Panc1 (cell line): ENCODE results near the gene BLNK.

Experiments
- TF ChIP-seq, protein P1 (sequence below): fragments of 450-650 bp; IDR thresholded peaks from 2 replicates; pipeline ENCODE4 v1.5.1; 2017; ENCODE audit warnings: mild to moderate bottlenecking
- TF ChIP-seq, protein P2 (sequence below), 2 experiments: IDR thresholded peaks; 2 replicates each; pipeline ENCODE4 v1.6.1; 2011 to 2012; ENCODE audit warnings: low read depth in 2 of 2, control low read depth in 1 of 2, low read length in 1 of 2, mild to moderate bottlenecking in 1 of 2, moderate library complexity in 1 of 2; ENCODE audit not compliant: insufficient read depth in 1 of 2

DNA sequence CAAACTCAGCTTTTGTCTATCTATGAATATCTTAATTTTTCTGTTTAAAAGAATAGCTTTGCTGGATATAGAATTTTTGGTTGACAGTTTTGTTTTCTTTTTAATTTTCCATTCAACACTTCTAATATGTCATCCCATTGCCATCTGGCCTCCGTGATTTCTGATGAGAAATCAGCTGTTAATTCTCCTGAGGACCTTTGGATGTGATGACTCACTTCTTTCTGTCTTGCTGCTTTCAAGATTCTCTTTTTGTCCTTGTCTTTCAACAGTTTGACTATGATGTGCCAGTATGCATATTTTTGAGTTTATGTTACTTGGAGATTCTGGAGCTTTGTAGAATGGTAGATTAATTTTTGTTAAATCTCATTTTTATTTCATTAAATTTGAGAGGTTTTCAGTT, 102.8 kb downstream of the BLNK start:
- TF ChIP-seq, protein P1, sequence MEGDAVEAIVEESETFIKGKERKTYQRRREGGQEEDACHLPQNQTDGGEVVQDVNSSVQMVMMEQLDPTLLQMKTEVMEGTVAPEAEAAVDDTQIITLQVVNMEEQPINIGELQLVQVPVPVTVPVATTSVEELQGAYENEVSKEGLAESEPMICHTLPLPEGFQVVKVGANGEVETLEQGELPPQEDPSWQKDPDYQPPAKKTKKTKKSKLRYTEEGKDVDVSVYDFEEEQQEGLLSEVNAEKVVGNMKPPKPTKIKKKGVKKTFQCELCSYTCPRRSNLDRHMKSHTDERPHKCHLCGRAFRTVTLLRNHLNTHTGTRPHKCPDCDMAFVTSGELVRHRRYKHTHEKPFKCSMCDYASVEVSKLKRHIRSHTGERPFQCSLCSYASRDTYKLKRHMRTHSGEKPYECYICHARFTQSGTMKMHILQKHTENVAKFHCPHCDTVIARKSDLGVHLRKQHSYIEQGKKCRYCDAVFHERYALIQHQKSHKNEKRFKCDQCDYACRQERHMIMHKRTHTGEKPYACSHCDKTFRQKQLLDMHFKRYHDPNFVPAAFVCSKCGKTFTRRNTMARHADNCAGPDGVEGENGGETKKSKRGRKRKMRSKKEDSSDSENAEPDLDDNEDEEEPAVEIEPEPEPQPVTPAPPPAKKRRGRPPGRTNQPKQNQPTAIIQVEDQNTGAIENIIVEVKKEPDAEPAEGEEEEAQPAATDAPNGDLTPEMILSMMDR: no peak
- TF ChIP-seq, protein P2, sequence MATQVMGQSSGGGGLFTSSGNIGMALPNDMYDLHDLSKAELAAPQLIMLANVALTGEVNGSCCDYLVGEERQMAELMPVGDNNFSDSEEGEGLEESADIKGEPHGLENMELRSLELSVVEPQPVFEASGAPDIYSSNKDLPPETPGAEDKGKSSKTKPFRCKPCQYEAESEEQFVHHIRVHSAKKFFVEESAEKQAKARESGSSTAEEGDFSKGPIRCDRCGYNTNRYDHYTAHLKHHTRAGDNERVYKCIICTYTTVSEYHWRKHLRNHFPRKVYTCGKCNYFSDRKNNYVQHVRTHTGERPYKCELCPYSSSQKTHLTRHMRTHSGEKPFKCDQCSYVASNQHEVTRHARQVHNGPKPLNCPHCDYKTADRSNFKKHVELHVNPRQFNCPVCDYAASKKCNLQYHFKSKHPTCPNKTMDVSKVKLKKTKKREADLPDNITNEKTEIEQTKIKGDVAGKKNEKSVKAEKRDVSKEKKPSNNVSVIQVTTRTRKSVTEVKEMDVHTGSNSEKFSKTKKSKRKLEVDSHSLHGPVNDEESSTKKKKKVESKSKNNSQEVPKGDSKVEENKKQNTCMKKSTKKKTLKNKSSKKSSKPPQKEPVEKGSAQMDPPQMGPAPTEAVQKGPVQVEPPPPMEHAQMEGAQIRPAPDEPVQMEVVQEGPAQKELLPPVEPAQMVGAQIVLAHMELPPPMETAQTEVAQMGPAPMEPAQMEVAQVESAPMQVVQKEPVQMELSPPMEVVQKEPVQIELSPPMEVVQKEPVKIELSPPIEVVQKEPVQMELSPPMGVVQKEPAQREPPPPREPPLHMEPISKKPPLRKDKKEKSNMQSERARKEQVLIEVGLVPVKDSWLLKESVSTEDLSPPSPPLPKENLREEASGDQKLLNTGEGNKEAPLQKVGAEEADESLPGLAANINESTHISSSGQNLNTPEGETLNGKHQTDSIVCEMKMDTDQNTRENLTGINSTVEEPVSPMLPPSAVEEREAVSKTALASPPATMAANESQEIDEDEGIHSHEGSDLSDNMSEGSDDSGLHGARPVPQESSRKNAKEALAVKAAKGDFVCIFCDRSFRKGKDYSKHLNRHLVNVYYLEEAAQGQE (IDR thresholded peaks at IDR 0.05; ENCODE audit: insufficient read depth in 1 of 2, low read depth in 2 of 2, low read length in 1 of 2): no peak
